Middle frontal gyrus (tissue), 1 donor: ENCODE measurements around the gene CBLB.

Experiments used
- DNase-seq: peaks from one replicate; pipeline ENCODE4 v3.0.0-alpha.2; 2015; ENCODE audit warnings: low spot score; ENCODE audit errors: extremely low spot score

CBLB gene

GRCh38 chr3:105876780-105877327 lies 8.0 kb upstream of the CBLB start:
- no peak for DNase-seq

GRCh38 chr3:105869861-105870755 lies 1.3 kb upstream of the CBLB start:
- no peak for DNase-seq

GRCh38 chr3:105869531-105869833 lies 670 bp upstream of the CBLB start:
- no peak for DNase-seq

- DNase-seq, result no peak
These were observed 426 bp downstream of the CBLB start for GRCh38 chr3:105868431-105868741.

GRCh38 chr3:105867712-105868430 lies 941 bp downstream of the CBLB start:
- no peak for DNase-seq

GRCh38 chr3:105866656-105867653 lies 1.9 kb downstream of the CBLB start:
- no peak for DNase-seq

- no peak for DNase-seq
These were observed 2.9 kb downstream of the CBLB start for GRCh38 chr3:105865867-105866350.

- DNase-seq, result no peak
These were observed 3.7 kb downstream of the CBLB start for GRCh38 chr3:105865016-105865623.

- DNase-seq, result no peak
These were observed 4.6 kb downstream of the CBLB start for GRCh38 chr3:105864212-105864611.

- DNase-seq, result no peak
These were observed 5.2 kb downstream of the CBLB start for GRCh38 chr3:105863608-105864007.

- DNase-seq, result no peak
These were observed 6.6 kb downstream of the CBLB start for GRCh38 chr3:105862217-105862616.

- DNase-seq, result no peak
These were observed 8.2 kb downstream of the CBLB start for GRCh38 chr3:105860641-105861040.

GRCh38 chr3:105858017-105858416 lies 10.8 kb downstream of the CBLB start:
- no peak for DNase-seq

- no peak for DNase-seq
These were observed 11.2 kb downstream of the CBLB start for GRCh38 chr3:105857601-105858000.

GRCh38 chr3:105856605-105857004 lies 12.2 kb downstream of the CBLB start:
- no peak for DNase-seq

GRCh38 chr3:105853801-105854432 lies 14.9 kb downstream of the CBLB start:
- no peak for DNase-seq

GRCh38 chr3:105851582-105851981 lies 17.2 kb downstream of the CBLB start:
- no peak for DNase-seq

- DNase-seq, result no peak
These were observed 17.6 kb downstream of the CBLB start for GRCh38 chr3:105851176-105851575.

- DNase-seq, result no peak
These were observed 18.2 kb downstream of the CBLB start for GRCh38 chr3:105850593-105850992.

- no peak for DNase-seq
These were observed 20.0 kb downstream of the CBLB start for GRCh38 chr3:105848821-105849220.
